ENCODE data around the gene TNRC6B.

The TNRC6B gene

DNA sequence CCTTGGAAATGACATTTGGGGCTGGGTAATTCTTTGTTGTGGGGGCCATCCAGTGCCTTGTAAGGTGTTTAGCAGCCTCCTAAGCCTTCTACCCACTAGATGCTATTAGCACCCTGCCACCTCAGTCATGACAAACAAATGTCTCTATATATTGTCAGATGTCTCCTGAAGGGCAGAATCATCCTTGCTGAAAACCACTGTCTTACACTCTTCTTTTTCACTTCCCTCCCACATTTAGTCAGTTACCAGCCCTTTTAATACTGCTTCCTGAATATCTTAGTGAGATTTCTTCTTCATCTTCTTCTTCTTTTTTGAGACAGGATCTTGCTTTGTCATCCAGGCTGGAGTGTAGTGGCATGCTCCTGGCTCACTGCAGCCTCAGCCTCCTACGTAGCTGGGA, 33.1 kb downstream of the TNRC6B start:
- H3K4me3 ChIP-seq (ENCODE audit: low read depth, low read length) = no peak overlapping the region
- TF ChIP-seq POLR2A (IDR thresholded peaks at IDR 0.05; ENCODE audit: extremely low read depth, insufficient read length) (no peak), MYC (IDR thresholded peaks at IDR 0.05; ENCODE audit: low read depth, low read length) (no peak)
- DNase-seq (ENCODE audit: low read depth) = peak; percentile 33

- TF ChIP-seq, protein P1, sequence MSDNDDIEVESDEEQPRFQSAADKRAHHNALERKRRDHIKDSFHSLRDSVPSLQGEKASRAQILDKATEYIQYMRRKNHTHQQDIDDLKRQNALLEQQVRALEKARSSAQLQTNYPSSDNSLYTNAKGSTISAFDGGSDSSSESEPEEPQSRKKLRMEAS (IDR thresholded peaks at IDR 0.05; ENCODE audit: low read depth, low read length) = no peak
- no peak for TF ChIP-seq POLR2A (IDR thresholded peaks at IDR 0.05; ENCODE audit: extremely low read depth, insufficient read length)
- TF ChIP-seq MYC (IDR thresholded peaks at IDR 0.05; ENCODE audit: low read depth, low read length) = no peak
- TF ChIP-seq, protein P2, sequence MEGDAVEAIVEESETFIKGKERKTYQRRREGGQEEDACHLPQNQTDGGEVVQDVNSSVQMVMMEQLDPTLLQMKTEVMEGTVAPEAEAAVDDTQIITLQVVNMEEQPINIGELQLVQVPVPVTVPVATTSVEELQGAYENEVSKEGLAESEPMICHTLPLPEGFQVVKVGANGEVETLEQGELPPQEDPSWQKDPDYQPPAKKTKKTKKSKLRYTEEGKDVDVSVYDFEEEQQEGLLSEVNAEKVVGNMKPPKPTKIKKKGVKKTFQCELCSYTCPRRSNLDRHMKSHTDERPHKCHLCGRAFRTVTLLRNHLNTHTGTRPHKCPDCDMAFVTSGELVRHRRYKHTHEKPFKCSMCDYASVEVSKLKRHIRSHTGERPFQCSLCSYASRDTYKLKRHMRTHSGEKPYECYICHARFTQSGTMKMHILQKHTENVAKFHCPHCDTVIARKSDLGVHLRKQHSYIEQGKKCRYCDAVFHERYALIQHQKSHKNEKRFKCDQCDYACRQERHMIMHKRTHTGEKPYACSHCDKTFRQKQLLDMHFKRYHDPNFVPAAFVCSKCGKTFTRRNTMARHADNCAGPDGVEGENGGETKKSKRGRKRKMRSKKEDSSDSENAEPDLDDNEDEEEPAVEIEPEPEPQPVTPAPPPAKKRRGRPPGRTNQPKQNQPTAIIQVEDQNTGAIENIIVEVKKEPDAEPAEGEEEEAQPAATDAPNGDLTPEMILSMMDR (IDR thresholded peaks at IDR 0.05; ENCODE audit: low read depth, low read length) = no peak
- no peak overlapping the region for H3K4me3 ChIP-seq (ENCODE audit: low read depth, low read length)
- DNase-seq (ENCODE audit: low read depth) = no peak
Measured at GRCh38 chr22:40211476-40212054, 33.8 kb downstream of the TNRC6B start.

DNA sequence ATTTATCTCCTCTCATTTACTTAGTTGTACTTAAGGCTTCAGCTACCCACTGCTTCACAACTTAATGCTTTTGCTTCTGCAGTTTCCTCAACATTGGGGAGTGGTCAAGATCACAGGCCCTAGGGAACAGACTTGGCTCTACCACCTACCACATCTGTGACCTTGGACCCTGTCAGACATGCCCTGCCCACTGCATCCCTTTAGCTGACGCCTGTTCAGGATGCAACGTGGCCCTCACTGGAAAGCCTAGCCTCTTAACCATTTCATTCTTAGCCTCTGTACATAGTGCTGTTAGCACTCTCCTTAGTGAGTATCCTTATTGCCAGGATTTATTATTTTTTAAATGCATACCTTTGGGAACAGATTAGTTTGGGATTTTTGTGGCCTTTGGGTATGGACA, 34.4 kb downstream of the TNRC6B start:
- TF ChIP-seq POLR2A (IDR thresholded peaks at IDR 0.05; ENCODE audit: extremely low read depth, insufficient read length) = no peak
- H3K4me3 ChIP-seq (ENCODE audit: low read depth, low read length) = no peak overlapping the region
- no peak for DNase-seq (ENCODE audit: low read depth)

GRCh38 chr22:40213478-40213877, 35.8 kb downstream of the TNRC6B start:
- H3K4me3 ChIP-seq (ENCODE audit: low read depth, low read length) = no peak overlapping the region
- no peak for DNase-seq (ENCODE audit: low read depth)
- TF ChIP-seq POLR2A (IDR thresholded peaks at IDR 0.05; ENCODE audit: extremely low read depth, insufficient read length) = no peak
- TF ChIP-seq MYC (IDR thresholded peaks at IDR 0.05; ENCODE audit: low read depth, low read length) = no peak
- TF ChIP-seq, protein P1 (IDR thresholded peaks at IDR 0.05; ENCODE audit: low read depth, low read length) = no peak
- TF ChIP-seq, protein P2 (IDR thresholded peaks at IDR 0.05; ENCODE audit: low read depth, low read length) = no peak

- peak; percentile 64 for DNase-seq (ENCODE audit: low read depth)
- no peak overlapping the region for H3K4me3 ChIP-seq (ENCODE audit: low read depth, low read length)
- TF ChIP-seq MYC (IDR thresholded peaks at IDR 0.05; ENCODE audit: low read depth, low read length) (no peak), POLR2A (IDR thresholded peaks at IDR 0.05; ENCODE audit: extremely low read depth, insufficient read length) (no peak)
- TF ChIP-seq, protein P2 (IDR thresholded peaks at IDR 0.05; ENCODE audit: low read depth, low read length) = no peak
- TF ChIP-seq, protein P1 (IDR thresholded peaks at IDR 0.05; ENCODE audit: low read depth, low read length) = no peak
Measured at GRCh38 chr22:40215266-40215665, 37.5 kb downstream of the TNRC6B start.

- DNase-seq (ENCODE audit: low read depth) = no peak
- no peak overlapping the region for H3K4me3 ChIP-seq (ENCODE audit: low read depth, low read length)
- TF ChIP-seq MYC (IDR thresholded peaks at IDR 0.05; ENCODE audit: low read depth, low read length) = no peak
- TF ChIP-seq, protein P2 (IDR thresholded peaks at IDR 0.05; ENCODE audit: low read depth, low read length) = no peak
- TF ChIP-seq, protein P1 (IDR thresholded peaks at IDR 0.05; ENCODE audit: low read depth, low read length) = no peak
Measured at GRCh38 chr22:40216041-40216756, 38.5 kb downstream of the TNRC6B start.
